Omental fat pad (tissue), 4 donors: ENCODE measurements around the gene LRIT2. TPM values are rescaled to one million over a fixed set of nuclear protein-coding genes. Genes with fewer than 3 reads are reported as not detected.

Experiments
- ATAC-seq: fragments of 150-250 bp; one replicate; pipeline ENCODE4 v1.9.1; 2016; ENCODE audit warnings: mild to moderate bottlenecking, moderate library complexity; ENCODE audit not compliant: low FRiP score
- DNase-seq: peaks from one replicate; pipeline ENCODE4 v3.0.0-alpha.2; 2019; ENCODE audit warnings: low spot score
- CTCF ChIP-seq, 3 donors: fragments of 450-650 bp; IDR thresholded peaks; one replicate each; pipeline ENCODE4 v1.5.1; 2016 to 2017; ENCODE audit warnings: antibody characterized with exemption in 3 of 3, mild to moderate bottlenecking in 3 of 3, moderate library complexity in 2 of 3
- total RNA-seq, 4 donors: library from RNA; depleted of rRNA; stranded (reverse); fragments of >200 nt; gene quantifications; one replicate each; pipeline ENCODE4 v1.1.0, GENCODE V29; 2016

Gene LRIT2
- total RNA-seq, 4 donors from 2014 or later, result not detected

GRCh38 chr10:84233940-84234339, 8.6 kb upstream of the LRIT2 start:
- ATAC-seq (no peak), DNase-seq (no peak)
- TF ChIP-seq CTCF (IDR thresholded peaks at IDR 0.05), result no peak

DNA sequence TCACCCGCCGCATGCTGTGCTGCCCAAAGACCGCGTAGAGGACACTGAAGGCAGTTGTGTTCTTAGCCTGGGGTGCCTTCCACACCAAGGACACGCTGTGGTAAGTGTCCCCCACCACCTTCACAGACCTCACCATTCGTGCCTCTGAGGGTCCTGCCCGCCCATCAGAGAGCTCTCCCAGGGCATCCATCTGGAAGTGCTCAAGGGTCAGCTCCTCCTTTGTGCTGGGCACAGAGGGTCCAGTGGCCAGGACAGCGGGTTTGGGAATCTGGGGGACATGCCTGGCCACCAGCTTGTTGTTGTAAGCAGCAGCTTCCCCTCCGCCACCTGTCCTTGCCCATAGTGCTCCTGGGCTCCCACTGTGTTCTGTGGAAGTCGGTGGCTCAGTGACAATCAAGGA, 7.0 kb upstream of the LRIT2 start:
- ATAC-seq (no peak), DNase-seq (no peak)
- no peak for TF ChIP-seq CTCF (IDR thresholded peaks at IDR 0.05)

DNA sequence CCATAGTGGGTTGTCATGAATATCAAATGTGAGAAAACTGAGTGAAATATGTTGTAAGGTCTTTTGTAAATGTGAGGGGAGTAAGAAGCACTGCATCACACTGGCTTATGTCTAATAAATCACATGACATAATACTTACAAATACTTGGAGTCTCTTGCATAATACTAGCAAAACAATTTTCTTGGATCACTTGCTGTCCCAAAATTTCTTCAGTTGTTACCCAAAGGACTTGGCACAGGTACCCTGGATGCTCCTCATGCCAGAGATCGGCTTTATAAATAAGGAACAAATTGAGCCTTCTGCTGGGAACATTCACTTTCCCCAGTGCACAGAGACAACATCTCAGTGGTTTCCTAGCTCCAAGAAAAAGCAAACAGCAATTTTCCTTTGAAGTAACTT, 5.0 kb upstream of the LRIT2 start:
- DNase-seq (no peak), ATAC-seq (no peak)
- no peak for TF ChIP-seq CTCF (IDR thresholded peaks at IDR 0.05)

DNA sequence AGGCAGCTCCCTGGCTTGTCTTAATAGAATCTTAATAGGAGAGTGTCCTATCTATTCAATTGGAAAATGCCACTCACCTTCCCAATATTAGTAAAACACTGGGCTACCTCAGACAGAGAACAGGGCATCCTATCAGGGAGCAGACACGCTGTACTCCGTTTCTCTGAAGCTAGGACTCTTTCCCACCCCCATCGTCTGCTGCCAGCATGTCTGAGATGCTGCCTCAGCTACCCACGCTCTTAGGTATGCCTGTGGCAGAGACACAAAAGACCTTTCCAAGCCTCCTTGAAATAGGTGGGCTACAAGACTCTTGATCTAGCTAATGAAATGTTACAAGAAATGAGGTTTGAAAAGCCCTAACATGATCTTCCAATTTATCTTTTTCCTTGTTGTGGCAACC, 2.5 kb upstream of the LRIT2 start:
- ATAC-seq (no peak), DNase-seq (no peak)
- no peak for TF ChIP-seq CTCF (IDR thresholded peaks at IDR 0.05)

GRCh38 chr10:84226616-84227015, 1.3 kb upstream of the LRIT2 start:
- no peak for TF ChIP-seq CTCF (IDR thresholded peaks at IDR 0.05)
- DNase-seq (no peak), ATAC-seq (no peak)

- no peak for TF ChIP-seq CTCF (IDR thresholded peaks at IDR 0.05)
- no peak for ATAC-seq
Measured at GRCh38 chr10:84224411-84225028, 824 bp downstream of the LRIT2 start.

GRCh38 chr10:84221916-84222315, 3.4 kb downstream of the LRIT2 start:
- TF ChIP-seq CTCF (IDR thresholded peaks at IDR 0.05), result no peak
- no peak for ATAC-seq
- DNase-seq, result no peak

More at GRCh38 chr10:84224411-84225028, 824 bp downstream of the LRIT2 start:
- DNase-seq, result no peak
